ENCODE measurements around the gene ASPHD1. TPM values are rescaled to one million over a fixed set of nuclear protein-coding genes. Genes with fewer than 3 reads are reported as not detected.
"Not testable (repeated sequence)": the region's sequence is repeated elsewhere in the genome, so short reads cannot be mapped to it uniquely, and the experiment has no call there.

ASPHD1 gene, protein sequence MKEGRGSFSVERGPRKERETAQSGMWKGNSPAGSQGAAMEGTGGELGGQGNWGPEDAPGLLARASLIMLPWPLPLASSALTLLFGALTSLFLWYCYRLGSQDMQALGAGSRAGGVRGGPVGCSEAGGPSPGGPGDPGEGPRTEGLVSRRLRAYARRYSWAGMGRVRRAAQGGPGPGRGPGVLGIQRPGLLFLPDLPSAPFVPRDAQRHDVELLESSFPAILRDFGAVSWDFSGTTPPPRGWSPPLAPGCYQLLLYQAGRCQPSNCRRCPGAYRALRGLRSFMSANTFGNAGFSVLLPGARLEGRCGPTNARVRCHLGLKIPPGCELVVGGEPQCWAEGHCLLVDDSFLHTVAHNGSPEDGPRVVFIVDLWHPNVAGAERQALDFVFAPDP
- total RNA-seq (2014; rRNA removed; shearing (Covaris generic)): 3.4 and 3.7 TPM in 2 replicates
- polyA plus RNA-seq (2015; cell fraction: cytosol; rRNA removed): 10.5 and 16.2 TPM in 2 replicates
- polyA plus RNA-seq (2015; cell fraction: nucleus; rRNA removed): 4.7 and 7.1 TPM in 2 replicates

DNA sequence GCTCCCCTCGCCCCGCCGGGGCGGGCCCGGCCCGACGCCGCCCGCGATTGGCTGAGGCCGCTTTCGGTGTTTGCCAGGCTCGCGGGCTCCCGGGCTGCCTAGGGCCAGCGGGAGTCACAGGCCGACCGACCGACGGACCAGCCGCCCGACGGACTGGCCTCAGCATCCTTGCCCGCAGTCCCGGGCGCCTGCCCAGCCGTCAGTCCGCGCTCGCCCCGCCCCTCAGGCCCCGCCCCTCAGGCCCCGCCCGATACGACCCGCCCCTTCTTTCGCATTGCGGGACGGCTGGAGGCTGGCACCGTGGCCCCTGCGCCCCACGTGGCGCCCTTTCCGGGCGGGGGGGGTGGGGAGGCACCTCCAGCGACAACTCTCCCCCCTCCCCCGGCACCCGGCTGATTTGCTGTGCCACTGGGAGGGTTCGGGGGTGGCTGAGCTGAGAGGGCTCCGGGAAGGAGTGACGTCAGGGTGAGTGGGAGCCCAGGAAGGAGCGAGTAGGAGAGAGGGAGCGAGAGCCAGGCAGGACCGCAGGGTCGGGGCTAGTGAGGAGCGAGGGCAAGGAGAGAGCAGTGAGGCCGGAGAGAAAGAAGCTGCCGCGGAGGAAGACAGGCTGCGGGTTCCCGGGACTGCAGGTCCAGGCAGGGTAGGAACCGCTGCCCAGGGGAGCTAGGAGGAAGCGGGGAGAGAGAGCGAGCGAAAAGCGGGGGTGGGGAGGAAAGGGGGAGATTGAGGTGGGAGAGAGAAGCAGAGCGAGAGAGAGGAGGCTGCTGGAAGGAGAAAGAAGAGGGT is at the start of gene ASPHD1:
ASPHD1 (plus strand) TSS at position 387 of the 786 bp plus-strand sequence. CDS start 484 bp downstream, outside the sequence.
- peak; percentile 42 for DNase-seq (ENCODE audit: low read depth, low spot score)
- in situ Hi-C loops (cut with HindIII; ENCODE audit: low pct_unique_long_range_greater_than_20kb, low sequenced_read_pairs): no loop called here

- DNase-seq (ENCODE audit: low read depth, low spot score): no peak
- in situ Hi-C loops (cut with HindIII; ENCODE audit: low pct_unique_long_range_greater_than_20kb, low sequenced_read_pairs): no loop called here
These were observed 49.3 kb upstream of the ASPHD1 start for GRCh38 chr16:29850998-29851397.

GRCh38 chr16:29852654-29853053 is 47.6 kb upstream of the ASPHD1 start:
- peak; percentile 71 for DNase-seq (ENCODE audit: low read depth, low spot score)
- in situ Hi-C loops (cut with HindIII; ENCODE audit: low pct_unique_long_range_greater_than_20kb, low sequenced_read_pairs): no loop called here

DNA sequence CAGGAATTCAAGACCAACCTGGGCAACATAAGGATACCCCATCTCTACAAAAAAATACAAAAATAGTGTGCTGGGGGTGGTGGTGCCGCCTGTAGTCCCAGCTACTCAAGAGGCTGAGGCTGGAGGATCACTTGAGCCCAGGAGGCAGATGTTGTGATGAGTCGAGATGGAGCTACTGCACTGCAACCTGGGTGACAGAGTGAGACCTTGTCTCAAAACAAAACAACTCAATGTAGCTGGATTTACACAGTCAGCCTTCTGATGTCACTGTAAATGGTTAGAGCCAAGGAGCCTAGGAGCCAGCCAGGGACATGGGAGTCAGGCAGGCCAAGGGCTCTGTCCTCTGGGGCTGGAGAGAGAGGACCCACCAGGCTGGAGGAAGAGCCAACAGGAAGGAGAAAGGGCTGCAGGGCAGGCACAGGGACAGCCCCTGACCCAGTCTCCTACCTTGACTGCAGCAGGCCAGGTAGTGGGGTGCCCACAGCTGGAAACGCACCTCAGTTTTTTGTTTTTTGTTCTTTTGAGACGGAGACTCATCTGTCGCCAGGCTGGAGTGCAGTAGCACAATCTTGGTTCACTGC is 45.7 kb upstream of the ASPHD1 start:
- in situ Hi-C loops (cut with HindIII; ENCODE audit: low pct_unique_long_range_greater_than_20kb, low sequenced_read_pairs): no loop called here
- DNase-seq (ENCODE audit: low read depth, low spot score): no peak

DNA sequence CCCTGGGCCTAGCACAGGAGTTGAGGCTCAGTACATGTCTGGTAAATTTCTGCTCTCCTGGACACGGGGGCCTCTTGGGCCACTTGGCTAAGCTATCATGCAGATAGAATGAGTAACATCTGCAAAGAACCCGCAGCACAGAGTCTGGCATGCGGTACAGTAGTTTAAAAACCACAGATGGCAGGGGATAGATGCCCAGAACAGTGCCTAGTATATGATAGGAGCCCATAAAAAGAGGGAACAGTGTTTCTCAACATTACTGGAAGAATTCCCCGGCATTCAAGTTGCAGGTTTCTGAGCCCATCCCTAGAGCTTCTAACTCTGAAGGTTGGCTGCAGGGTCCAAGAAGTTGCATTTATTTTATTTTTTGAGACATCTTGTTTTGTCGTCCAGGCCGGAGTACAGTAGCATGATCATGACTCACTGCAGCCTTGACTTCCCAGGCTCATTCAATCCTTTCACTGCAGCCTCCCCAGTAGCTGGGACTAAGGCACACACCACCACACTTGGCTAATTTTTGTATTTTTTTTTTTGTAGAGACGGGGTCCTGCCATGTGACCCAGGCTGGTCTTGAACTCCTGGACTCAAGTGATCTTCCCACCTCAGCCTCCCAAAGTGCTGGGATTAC is 43.0 kb upstream of the ASPHD1 start:
- in situ Hi-C loops (cut with HindIII; ENCODE audit: low pct_unique_long_range_greater_than_20kb, low sequenced_read_pairs): no loop called here
- DNase-seq (ENCODE audit: low read depth, low spot score): no peak

GRCh38 chr16:29858149-29858849 is 42.0 kb upstream of the ASPHD1 start:
- in situ Hi-C loops (cut with HindIII; ENCODE audit: low pct_unique_long_range_greater_than_20kb, low sequenced_read_pairs): no loop called here
- no peak for DNase-seq (ENCODE audit: low read depth, low spot score)

GRCh38 chr16:29858974-29859373 is 41.3 kb upstream of the ASPHD1 start:
- no peak for DNase-seq (ENCODE audit: low read depth, low spot score)
- in situ Hi-C loops (cut with HindIII; ENCODE audit: low pct_unique_long_range_greater_than_20kb, low sequenced_read_pairs): no loop called here

DNA sequence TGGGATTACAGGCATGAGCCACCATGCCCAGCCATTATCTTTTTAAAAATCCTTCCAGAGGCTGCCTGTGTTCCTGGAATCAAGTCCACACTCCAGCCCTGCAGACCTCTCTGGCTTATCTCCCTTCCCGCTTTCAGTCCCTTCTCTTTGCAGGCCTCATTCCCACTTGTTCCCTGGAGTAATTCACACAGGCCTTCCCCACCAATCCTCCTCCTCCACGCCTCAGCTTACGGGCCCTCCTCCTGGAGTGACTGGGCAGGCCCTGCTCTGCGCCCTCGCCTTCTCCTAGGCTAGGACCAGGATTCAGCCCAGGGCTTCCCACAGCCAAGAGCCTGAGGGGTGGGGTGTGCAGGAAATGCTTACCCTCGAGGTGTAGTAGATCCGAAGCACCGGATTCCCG is 40.1 kb upstream of the ASPHD1 start:
- in situ Hi-C loops (cut with HindIII; ENCODE audit: low pct_unique_long_range_greater_than_20kb, low sequenced_read_pairs): no loop called here
- DNase-seq (ENCODE audit: low read depth, low spot score): no peak

- in situ Hi-C loops (cut with HindIII; ENCODE audit: low pct_unique_long_range_greater_than_20kb, low sequenced_read_pairs): no loop called here
- peak; percentile 22 for DNase-seq (ENCODE audit: low read depth, low spot score)
These were observed 37.9 kb upstream of the ASPHD1 start for GRCh38 chr16:29862383-29862883.

DNA sequence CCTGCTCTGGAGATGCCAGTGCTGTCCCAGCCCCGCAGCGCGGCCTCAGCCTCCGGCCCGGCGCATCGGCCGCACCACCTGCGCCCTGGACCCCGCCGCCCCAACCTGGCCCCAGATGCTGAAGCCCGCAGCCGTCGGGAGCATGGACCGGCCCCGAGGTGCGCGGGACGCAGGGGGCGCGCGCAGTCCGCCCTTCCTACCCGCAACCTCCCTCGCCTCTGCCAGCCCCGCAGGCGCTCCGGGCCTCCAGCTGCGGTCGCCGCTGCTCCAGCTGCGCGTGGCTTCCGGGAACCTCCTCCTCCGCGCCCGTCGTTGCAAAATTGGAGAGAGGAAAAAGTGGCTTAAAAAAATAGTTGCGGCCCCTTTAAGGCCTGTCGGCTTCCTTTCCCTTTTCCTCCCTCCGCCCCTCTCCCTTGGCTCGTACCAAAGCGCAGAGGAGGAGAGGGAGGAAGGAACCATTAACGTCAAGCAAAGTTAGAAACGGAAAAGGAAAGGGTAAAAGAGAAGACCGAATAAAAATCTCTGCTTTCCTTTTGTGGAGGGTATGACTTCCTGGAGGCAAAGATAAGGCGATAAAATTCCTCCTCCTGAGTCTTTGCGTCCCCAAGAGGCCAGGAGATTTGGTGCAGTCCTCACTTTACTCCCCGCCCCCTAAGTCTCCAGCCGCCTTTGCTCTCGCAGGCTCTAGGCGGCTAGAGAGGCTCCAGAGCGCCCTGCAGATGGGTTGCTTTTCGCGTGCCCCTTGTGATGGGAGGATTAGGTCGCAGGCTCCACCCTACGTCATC is 37.2 kb upstream of the ASPHD1 start, which contains the start of gene CDIPT:
CDIPT (minus strand) TSS at position 343 of the 785 bp plus-strand sequence. CDS start 369 bp downstream, outside the sequence.
- peak; percentile 95 for DNase-seq (ENCODE audit: low read depth, low spot score)
- in situ Hi-C loops (cut with HindIII; ENCODE audit: low pct_unique_long_range_greater_than_20kb, low sequenced_read_pairs): no loop called here

DNA sequence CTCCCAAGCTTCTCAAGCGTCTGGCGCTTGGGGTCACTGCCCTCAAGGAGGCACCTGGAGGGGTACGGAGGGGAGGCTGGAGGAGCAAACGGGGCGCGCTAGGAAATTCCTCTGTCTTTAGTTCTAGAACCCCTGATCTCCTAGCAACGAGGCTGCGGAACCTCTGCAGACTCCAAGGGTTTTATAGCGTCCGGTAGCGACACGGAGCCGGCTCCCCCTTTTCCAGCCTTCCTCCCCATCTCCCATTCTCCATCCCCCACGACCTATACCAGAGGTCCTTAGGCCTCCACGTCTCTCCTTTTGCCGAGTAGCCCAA is 36.7 kb upstream of the ASPHD1 start:
- no peak for DNase-seq (ENCODE audit: low read depth, low spot score)
- in situ Hi-C loops (cut with HindIII; ENCODE audit: low pct_unique_long_range_greater_than_20kb, low sequenced_read_pairs): no loop called here

DNA sequence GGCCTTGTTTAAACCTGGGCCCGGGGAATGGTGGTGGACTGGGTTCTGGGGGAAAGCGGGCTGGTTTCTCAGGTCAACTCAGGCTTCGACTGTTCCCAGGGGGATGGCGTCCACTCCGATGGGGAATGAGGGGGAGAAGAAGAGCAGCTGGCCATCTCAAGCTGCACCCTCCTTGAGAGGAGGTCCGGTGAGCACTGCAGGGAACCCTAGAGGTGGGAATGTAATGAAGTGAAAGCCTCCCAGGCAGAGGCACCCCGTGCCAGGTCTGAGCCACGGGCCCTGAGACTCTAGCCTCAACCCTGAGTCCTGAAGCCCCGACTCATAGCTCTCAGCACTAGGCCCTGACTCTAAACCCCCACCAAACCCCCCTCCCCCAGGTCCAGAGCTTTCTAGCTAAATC is 36.1 kb upstream of the ASPHD1 start:
- in situ Hi-C loops (cut with HindIII; ENCODE audit: low pct_unique_long_range_greater_than_20kb, low sequenced_read_pairs): no loop called here
- no peak for DNase-seq (ENCODE audit: low read depth, low spot score)

- no peak for DNase-seq (ENCODE audit: low read depth, low spot score)
- in situ Hi-C loops (cut with HindIII; ENCODE audit: low pct_unique_long_range_greater_than_20kb, low sequenced_read_pairs): no loop called here
These were observed 31.8 kb upstream of the ASPHD1 start for GRCh38 chr16:29868396-29869009.

- DNase-seq (ENCODE audit: low read depth, low spot score); in situ Hi-C loops (cut with HindIII; ENCODE audit: low pct_unique_long_range_greater_than_20kb, low sequenced_read_pairs): not testable (repeated sequence)
These were observed 31.2 kb upstream of the ASPHD1 start for GRCh38 chr16:29869067-29869466.

GRCh38 chr16:29871822-29872546 is 28.3 kb upstream of the ASPHD1 start:
- in situ Hi-C loops (cut with HindIII; ENCODE audit: low pct_unique_long_range_greater_than_20kb, low sequenced_read_pairs): no loop called here
- no peak for DNase-seq (ENCODE audit: low read depth, low spot score)
